HepG2 (cell line): ENCODE measurements around the gene ZFHX3. TPM values are rescaled to one million over a fixed set of nuclear protein-coding genes. Genes with fewer than 3 reads are reported as not detected.

ENCODE experiments used
- DR1 ChIP-seq: sonication (generic); formaldehyde crosslinking; IDR thresholded peaks from 2 replicates; pipeline ENCODE4 v1.8.0; 2021; ENCODE audit warnings: mild to moderate bottlenecking, missing genetic modification reagents, inconsistent platforms
- DZIP1 ChIP-seq: sonication (generic); formaldehyde crosslinking; IDR thresholded peaks from 2 replicates; pipeline ENCODE4 v1.5.0; 2020; ENCODE audit warnings: mild to moderate bottlenecking, missing genetic modification reagents
- E2F1 ChIP-seq: sonication (generic); formaldehyde crosslinking; IDR thresholded peaks from 2 replicates; pipeline ENCODE4 v1.5.0; 2020; ENCODE audit warnings: missing genetic modification reagents
- IKZF4 ChIP-seq: sonication (generic); formaldehyde crosslinking; IDR thresholded peaks from 2 replicates; pipeline ENCODE4 v1.5.1; 2020; ENCODE audit warnings: borderline replicate concordance, mild to moderate bottlenecking, low read depth, missing genetic modification reagents; ENCODE audit errors: not compliant biosample characterization
- KDM2A ChIP-seq: sonication (generic); formaldehyde crosslinking; IDR thresholded peaks from 2 replicates; pipeline ENCODE4 v1.4.0; 2020; ENCODE audit warnings: low read depth, missing genetic modification reagents, borderline replicate concordance
- NR2C2 ChIP-seq: sonication (generic); formaldehyde crosslinking; IDR thresholded peaks from 2 replicates; pipeline ENCODE4 v1.4.0; 2020; ENCODE audit warnings: missing genetic modification reagents, mild to moderate bottlenecking, moderate library complexity, borderline replicate concordance
- PLRG1 ChIP-seq: fragments of 450-650 bp; conservative IDR thresholded peaks from 2 replicates; pipeline ENCODE4 v1.6.1; 2016
- RARA ChIP-seq: IDR thresholded peaks from 2 replicates; pipeline ENCODE4 v1.6.1; 2016; ENCODE audit warnings: missing genetic modification reagents, missing compliant biosample characterization
- RFXAP ChIP-seq: sonication (generic); formaldehyde crosslinking; IDR thresholded peaks from 2 replicates; pipeline ENCODE4 v1.4.0; 2020; ENCODE audit warnings: missing genetic modification reagents, borderline replicate concordance
- SMAD9 ChIP-seq: sonication (generic); formaldehyde crosslinking; IDR thresholded peaks from 2 replicates; pipeline ENCODE4 v1.5.1; 2020; ENCODE audit warnings: mild to moderate bottlenecking, missing genetic modification reagents
- SP140L ChIP-seq: sonication (generic); formaldehyde crosslinking; IDR thresholded peaks from 2 replicates; pipeline ENCODE4 v1.4.0; 2020; ENCODE audit warnings: missing genetic modification reagents, borderline replicate concordance
- TBP ChIP-seq: sonication (generic); formaldehyde crosslinking; IDR thresholded peaks from 2 replicates; pipeline ENCODE4 v1.5.0; 2020; ENCODE audit warnings: missing genetic modification reagents
- XBP1 ChIP-seq: sonication (generic); formaldehyde crosslinking; IDR thresholded peaks from 2 replicates; pipeline ENCODE4 v1.5.0; 2020; ENCODE audit warnings: missing genetic modification reagents
- ZBTB49 ChIP-seq: sonication (generic); formaldehyde crosslinking; IDR thresholded peaks from 2 replicates; pipeline ENCODE4 v1.4.0; 2020; ENCODE audit warnings: missing genetic modification reagents, borderline replicate concordance
- ZC3H4 ChIP-seq: sonication (generic); formaldehyde crosslinking; IDR thresholded peaks from 2 replicates; pipeline ENCODE4 v1.4.0; 2020; ENCODE audit warnings: missing genetic modification reagents, borderline replicate concordance
- ZKSCAN1 ChIP-seq: fragments of 150-350 bp; IDR thresholded peaks from 2 replicates; pipeline ENCODE4 v1.6.1; 2014; ENCODE audit warnings: low read length
- ZNF20 ChIP-seq: sonication (generic); formaldehyde crosslinking; IDR thresholded peaks from 2 replicates; pipeline ENCODE4 v1.4.0; 2020; ENCODE audit warnings: mild to moderate bottlenecking, moderate library complexity, missing genetic modification reagents
- ZNF782 ChIP-seq: sonication (generic); formaldehyde crosslinking; IDR thresholded peaks from 2 replicates; pipeline ENCODE4 v1.4.0; 2020; ENCODE audit warnings: missing genetic modification reagents, mild to moderate bottlenecking, borderline replicate concordance
- polyA plus RNA-seq, 8 experiments: library from polyadenylated mRNA; depleted of rRNA in 3 of 8; stranded (reverse) in 7 of 8; unstranded in 1 of 8; fragments of >200 nt; fragmentation: Illumina TruSeq in 4 of 8; extraction: Trizol in 4 of 8; gene quantifications; 2 replicates each; pipeline versions ENCODE4 v1.2.1 to v1.2.3, GENCODE V29; 2011 to 2016; ENCODE audit warnings: low read depth in 4 of 8, missing spikeins in 1 of 8, mixed read lengths in 1 of 8; ENCODE audit not compliant: insufficient read depth in 1 of 8
- total RNA-seq, 5 experiments: library from RNA; depleted of rRNA; stranded (reverse); fragments of >200 nt; fragmentation: Illumina TruSeq; extraction: Trizol; gene quantifications; 2 replicates each; pipeline ENCODE4 v1.2.3, GENCODE V29; 2016; ENCODE audit warnings: low read depth in 1 of 5
- TF ChIP-seq, protein P1 (sequence below): sonication (generic); formaldehyde crosslinking; IDR thresholded peaks from 2 replicates; pipeline ENCODE4 v1.4.0; 2020; ENCODE audit warnings: low read depth, missing genetic modification reagents

ZFHX3 gene
- total and polyA plus RNA-seq, 2 of the 13 experiments (the other 11 are each of a cell fraction or from before 2014, with no cell fraction given): 5.0 to 6.0 TPM

- TF ChIP-seq IKZF4 (no peak), E2F1 (CRISPR knock-in tag) (no peak), KDM2A (peak; percentile 47; the same call in 1 of the 2 replicates), SP140L (CRISPR knock-in tag) (no peak), PLRG1 (no peak), ZC3H4 (CRISPR knock-in tag) (no peak), DR1 (CRISPR knock-in tag) (no peak), ZBTB49 (peak; percentile 41; the same call in 1 of the 2 replicates), SMAD9 (CRISPR knock-in tag) (0 out of 2 replicates have a peak, but pooled peaks have one; percentile 67), DZIP1 (CRISPR knock-in tag) (no peak), ZKSCAN1 (no peak), XBP1 (CRISPR knock-in tag) (no peak), ZNF782 (CRISPR knock-in tag) (no peak), RFXAP (CRISPR knock-in tag) (peak; percentile 70), TBP (CRISPR knock-in tag) (no peak), ZNF20 (CRISPR knock-in tag) (no peak), NR2C2 (CRISPR knock-in tag) (no peak; the same call in 1 of the 2 replicates), RARA (peak; percentile 54)
- TF ChIP-seq, protein P1, sequence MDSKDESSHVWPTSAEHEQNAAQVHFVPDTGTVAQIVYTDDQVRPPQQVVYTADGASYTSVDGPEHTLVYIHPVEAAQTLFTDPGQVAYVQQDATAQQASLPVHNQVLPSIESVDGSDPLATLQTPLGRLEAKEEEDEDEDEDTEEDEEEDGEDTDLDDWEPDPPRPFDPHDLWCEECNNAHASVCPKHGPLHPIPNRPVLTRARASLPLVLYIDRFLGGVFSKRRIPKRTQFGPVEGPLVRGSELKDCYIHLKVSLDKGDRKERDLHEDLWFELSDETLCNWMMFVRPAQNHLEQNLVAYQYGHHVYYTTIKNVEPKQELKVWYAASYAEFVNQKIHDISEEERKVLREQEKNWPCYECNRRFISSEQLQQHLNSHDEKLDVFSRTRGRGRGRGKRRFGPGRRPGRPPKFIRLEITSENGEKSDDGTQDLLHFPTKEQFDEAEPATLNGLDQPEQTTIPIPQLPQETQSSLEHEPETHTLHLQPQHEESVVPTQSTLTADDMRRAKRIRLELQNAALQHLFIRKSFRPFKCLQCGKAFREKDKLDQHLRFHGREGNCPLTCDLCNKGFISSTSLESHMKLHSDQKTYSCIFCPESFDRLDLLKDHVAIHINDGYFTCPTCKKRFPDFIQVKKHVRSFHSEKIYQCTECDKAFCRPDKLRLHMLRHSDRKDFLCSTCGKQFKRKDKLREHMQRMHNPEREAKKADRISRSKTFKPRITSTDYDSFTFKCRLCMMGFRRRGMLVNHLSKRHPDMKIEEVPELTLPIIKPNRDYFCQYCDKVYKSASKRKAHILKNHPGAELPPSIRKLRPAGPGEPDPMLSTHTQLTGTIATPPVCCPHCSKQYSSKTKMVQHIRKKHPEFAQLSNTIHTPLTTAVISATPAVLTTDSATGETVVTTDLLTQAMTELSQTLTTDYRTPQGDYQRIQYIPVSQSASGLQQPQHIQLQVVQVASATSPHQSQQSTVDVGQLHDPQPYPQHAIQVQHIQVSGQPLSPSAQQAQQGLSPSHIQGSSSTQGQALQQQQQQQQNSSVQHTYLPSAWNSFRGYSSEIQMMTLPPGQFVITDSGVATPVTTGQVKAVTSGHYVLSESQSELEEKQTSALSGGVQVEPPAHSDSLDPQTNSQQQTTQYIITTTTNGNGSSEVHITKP (CRISPR knock-in tag): no peak
Observed at GRCh38 chr16:73000020-73000906, 47.7 kb downstream of the ZFHX3 start (continued).
